ENCODE data around the gene PARN.

Gene PARN

DNA sequence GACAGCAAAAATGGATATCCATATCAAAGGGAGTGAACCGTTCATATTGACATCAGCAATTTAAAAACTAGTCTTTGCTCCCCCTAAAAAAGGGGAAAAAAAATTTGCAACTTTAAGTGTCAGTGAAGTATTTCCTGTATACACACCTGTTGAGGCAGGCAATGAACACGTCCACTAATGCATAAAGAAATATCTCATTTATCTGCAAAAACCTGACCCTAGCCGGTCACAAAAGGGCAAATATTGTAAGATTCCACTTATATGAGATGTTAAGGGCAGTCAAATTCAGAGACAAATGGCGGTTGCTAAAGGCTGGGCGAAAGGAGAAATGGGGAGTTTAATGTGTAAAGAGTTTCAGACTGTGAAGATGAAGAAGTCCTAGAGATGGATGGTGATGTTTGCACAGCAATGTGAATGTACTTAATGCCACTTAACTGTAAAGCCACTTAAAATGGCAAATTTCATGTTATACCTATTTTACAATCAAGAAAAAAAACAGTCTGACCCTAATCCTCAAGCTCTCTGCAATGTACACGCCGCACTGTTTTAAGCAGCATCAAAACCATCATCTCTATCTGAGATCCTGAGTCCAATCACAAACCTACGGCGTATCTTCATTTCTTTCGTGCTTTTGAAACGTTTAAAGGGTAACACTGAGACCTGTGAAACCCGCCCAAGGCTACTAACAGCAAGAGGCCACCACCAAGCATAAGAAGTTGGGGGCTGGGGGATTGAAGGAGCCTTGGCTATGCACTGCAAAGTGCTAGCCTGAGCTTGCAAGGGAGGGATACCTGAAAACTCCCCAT is 1.1 kb downstream of the PARN start:
- peak overlapping the region; percentile 91 for H3K27ac ChIP-seq
- peak overlapping the region; percentile 58 for H3K4me3 ChIP-seq (ENCODE audit: low read depth, low read length)
- DNase-seq: no peak
- H3K9me3 ChIP-seq (ENCODE audit: severe bottlenecking): no peaks in the 10 kb centered on the region
- TF ChIP-seq, protein P1, sequence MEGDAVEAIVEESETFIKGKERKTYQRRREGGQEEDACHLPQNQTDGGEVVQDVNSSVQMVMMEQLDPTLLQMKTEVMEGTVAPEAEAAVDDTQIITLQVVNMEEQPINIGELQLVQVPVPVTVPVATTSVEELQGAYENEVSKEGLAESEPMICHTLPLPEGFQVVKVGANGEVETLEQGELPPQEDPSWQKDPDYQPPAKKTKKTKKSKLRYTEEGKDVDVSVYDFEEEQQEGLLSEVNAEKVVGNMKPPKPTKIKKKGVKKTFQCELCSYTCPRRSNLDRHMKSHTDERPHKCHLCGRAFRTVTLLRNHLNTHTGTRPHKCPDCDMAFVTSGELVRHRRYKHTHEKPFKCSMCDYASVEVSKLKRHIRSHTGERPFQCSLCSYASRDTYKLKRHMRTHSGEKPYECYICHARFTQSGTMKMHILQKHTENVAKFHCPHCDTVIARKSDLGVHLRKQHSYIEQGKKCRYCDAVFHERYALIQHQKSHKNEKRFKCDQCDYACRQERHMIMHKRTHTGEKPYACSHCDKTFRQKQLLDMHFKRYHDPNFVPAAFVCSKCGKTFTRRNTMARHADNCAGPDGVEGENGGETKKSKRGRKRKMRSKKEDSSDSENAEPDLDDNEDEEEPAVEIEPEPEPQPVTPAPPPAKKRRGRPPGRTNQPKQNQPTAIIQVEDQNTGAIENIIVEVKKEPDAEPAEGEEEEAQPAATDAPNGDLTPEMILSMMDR (IDR thresholded peaks at IDR 0.05; ENCODE audit: low read depth, low read length): no peak
- peaks cover 37% of the 10 kb centered on the region for H3K36me3 ChIP-seq
- H3K27me3 ChIP-seq (ENCODE audit: insufficient read depth, low read depth, severe bottlenecking): no peaks in the 10 kb centered on the region

DNA sequence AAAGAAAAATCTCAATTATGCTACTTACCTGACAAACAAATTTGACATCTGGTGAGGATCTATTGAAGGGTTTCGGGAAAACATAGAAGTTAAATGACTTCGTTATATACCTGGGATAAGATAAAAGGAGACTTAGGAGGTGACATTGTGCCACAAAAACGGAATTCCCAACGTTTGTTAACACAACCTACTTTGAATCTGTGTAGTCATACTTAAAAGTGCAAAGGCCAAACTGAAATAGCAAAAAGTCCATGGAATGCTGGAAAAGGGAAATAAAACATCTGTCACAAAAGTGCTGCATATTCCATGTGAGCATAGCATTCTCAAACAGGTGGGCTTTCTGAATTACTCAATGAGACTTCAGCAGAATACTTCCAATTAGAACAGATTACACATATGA is 3.0 kb downstream of the PARN start:
- Histone ChIP-seq H3K9me3 (ENCODE audit: severe bottlenecking) (no peaks in the 10 kb centered on the region), H3K4me3 (ENCODE audit: low read depth, low read length) (no peak overlapping the region), H3K27ac (no peak overlapping the region), H3K27me3 (ENCODE audit: insufficient read depth, low read depth, severe bottlenecking) (no peaks in the 10 kb centered on the region), H3K36me3 (peaks cover 45% of the 10 kb centered on the region)
- TF ChIP-seq, protein P1 (IDR thresholded peaks at IDR 0.05; ENCODE audit: low read depth, low read length): no peak
- no peak for DNase-seq

DNA sequence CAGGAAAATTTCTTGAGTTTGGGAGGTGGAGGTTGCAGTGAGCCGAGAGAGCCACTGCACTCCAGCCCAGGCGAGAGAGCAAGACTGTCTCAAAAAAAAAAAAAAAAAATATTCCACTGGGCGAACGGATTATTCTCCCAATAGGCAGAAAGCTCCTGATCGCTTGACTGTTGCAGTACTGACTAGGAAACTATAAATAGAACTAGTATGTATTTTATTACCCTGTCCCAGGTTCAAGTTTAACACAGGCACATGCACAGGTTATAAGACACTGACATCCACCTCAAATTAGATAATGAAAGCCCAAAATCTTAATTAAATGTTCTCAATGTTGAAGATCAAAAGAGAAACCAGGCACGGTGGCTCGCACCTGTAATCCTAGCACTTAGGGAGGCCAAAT is 11.5 kb downstream of the PARN start:
- TF ChIP-seq, protein P1 (IDR thresholded peaks at IDR 0.05; ENCODE audit: low read depth, low read length): no peak
- H3K36me3 ChIP-seq: peaks cover 36% of the 10 kb centered on the region
- H3K9me3 ChIP-seq (ENCODE audit: severe bottlenecking): no peaks in the 10 kb centered on the region

DNA sequence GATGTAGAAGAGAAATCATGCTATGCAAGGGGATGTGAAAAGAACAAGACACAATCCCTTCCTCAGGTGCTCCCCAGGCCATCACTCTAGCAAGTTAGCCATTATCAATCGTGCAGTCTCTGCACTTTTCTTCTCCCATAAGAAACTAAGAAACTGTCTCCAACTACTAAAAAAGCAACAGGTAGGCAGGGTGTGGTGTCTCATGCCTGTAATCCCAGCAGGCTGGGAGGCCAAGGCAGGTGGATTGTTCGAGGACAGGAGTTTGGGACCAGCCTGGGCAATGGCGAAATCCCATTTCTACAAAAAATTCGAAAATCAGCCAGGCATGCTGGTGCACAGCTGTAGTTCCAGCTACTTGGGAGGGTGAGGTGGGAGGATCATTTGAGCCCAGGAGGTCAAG is 13.8 kb downstream of the PARN start:
- no peaks in the 10 kb centered on the region for H3K27me3 ChIP-seq (ENCODE audit: insufficient read depth, low read depth, severe bottlenecking)
- H3K36me3 ChIP-seq: peaks cover 37% of the 10 kb centered on the region
- H3K9me3 ChIP-seq (ENCODE audit: severe bottlenecking): no peaks in the 10 kb centered on the region
- TF ChIP-seq, protein P1 (IDR thresholded peaks at IDR 0.05; ENCODE audit: low read depth, low read length): no peak
- DNase-seq: no peak
- no peak overlapping the region for H3K4me3 ChIP-seq (ENCODE audit: low read depth, low read length)
- no peak overlapping the region for H3K27ac ChIP-seq

More for the DNA sequence above, 11.5 kb downstream of the PARN start:
- no peak overlapping the region for H3K27ac ChIP-seq
- H3K4me3 ChIP-seq (ENCODE audit: low read depth, low read length): no peak overlapping the region
- no peaks in the 10 kb centered on the region for H3K27me3 ChIP-seq (ENCODE audit: insufficient read depth, low read depth, severe bottlenecking)
- no peak for DNase-seq

DNA sequence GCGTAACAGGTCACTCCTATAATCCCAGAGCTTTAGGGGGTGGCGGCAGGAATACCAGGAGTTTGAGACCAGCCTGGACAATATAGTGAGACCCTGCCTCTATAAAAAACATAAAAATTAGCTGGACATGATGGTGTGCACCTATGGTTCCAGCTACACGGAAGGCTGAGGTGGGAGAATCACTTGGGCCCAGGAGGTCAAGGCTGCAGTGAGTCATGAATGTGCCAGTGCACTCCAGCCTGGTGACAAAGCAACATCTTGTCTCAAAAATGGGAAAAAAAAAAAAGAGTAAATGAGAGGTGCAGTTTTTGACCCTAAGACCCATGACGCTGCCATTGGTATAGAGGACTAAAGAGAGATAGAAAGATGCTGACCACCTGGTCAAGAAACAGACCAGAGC is 16.1 kb downstream of the PARN start:
- Histone ChIP-seq H3K9me3 (ENCODE audit: severe bottlenecking) (no peaks in the 10 kb centered on the region), H3K27ac (no peak overlapping the region), H3K4me3 (ENCODE audit: low read depth, low read length) (no peak overlapping the region), H3K27me3 (ENCODE audit: insufficient read depth, low read depth, severe bottlenecking) (no peaks in the 10 kb centered on the region), H3K36me3 (peaks cover 54% of the 10 kb centered on the region)
- TF ChIP-seq, protein P1 (IDR thresholded peaks at IDR 0.05; ENCODE audit: low read depth, low read length): no peak
- no peak for DNase-seq

DNA sequence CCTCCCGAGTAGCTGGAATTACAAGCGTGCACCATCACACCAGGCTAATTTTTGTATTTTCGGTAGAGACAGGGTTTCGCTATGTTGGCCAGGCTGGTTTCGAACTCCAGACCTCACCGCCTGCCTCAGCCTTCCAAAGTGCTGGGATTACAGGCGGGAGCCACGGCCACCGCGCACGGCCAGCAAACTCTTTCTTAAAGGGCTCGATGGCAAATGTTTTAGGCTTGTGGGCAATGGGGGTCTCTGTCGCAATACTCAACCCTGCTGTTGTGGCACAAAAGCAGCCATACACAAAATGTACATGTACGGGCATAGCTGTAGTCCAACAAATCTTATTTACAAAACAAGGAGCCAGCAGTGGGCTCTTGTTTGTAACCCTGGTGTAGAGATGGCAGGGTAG is 18.4 kb downstream of the PARN start:
- DNase-seq: no peak
- Histone ChIP-seq H3K27ac (no peak overlapping the region), H3K9me3 (ENCODE audit: severe bottlenecking) (no peaks in the 10 kb centered on the region), H3K36me3 (peaks cover 65% of the 10 kb centered on the region), H3K27me3 (ENCODE audit: insufficient read depth, low read depth, severe bottlenecking) (no peaks in the 10 kb centered on the region), H3K4me3 (ENCODE audit: low read depth, low read length) (no peak overlapping the region)
- TF ChIP-seq, protein P1 (IDR thresholded peaks at IDR 0.05; ENCODE audit: low read depth, low read length): no peak
